Fibroblast of villous mesenchyme (primary cell): ENCODE results near the gene PCBD2. TPM values are rescaled to one million over a fixed set of nuclear protein-coding genes. Genes with fewer than 3 reads are reported as not detected.

Source experiments
- DNase-seq: peaks from one replicate; pipeline ENCODE4 v3.0.0-alpha.2; 2010; ENCODE audit warnings: low read depth
- H3K4me3 ChIP-seq: 2 replicates; pipeline ENCODE4 v1.5.1; 2011; ENCODE audit warnings: low read depth, mild to moderate bottlenecking, low read length
- CTCF ChIP-seq: IDR thresholded peaks from 2 replicates; pipeline ENCODE4 v1.5.1; 2012; ENCODE audit warnings: low read depth, mild to moderate bottlenecking, low read length; ENCODE audit not compliant: insufficient read depth
- total RNA-seq: library from RNA; depleted of rRNA; stranded (reverse); fragments of >200 nt; gene quantifications from 2 replicates; pipeline ENCODE4 v1.2.3, GENCODE V29; 2012

Gene PCBD2
- total RNA-seq, 1 donor, result 4.7 TPM

GRCh38 chr5:135004376-135004775 is 99.4 kb downstream of the PCBD2 start:
- no peak for DNase-seq

GRCh38 chr5:135005076-135005475 is 100.1 kb downstream of the PCBD2 start:
- H3K4me3 ChIP-seq, result no peak overlapping the region
- no peak for DNase-seq
- TF ChIP-seq CTCF, result no peak

More at GRCh38 chr5:135004376-135004775, 99.4 kb downstream of the PCBD2 start:
- no peak overlapping the region for H3K4me3 ChIP-seq
- no peak for TF ChIP-seq CTCF

GRCh38 chr5:135007305-135007704 is 102.4 kb downstream of the PCBD2 start:
- no peak overlapping the region for H3K4me3 ChIP-seq
- no peak for DNase-seq
- no peak for TF ChIP-seq CTCF

- DNase-seq, result no peak
- H3K4me3 ChIP-seq, result no peak overlapping the region
- no peak for TF ChIP-seq CTCF
Measured at GRCh38 chr5:135007749-135008363, 102.9 kb downstream of the PCBD2 start.

- H3K4me3 ChIP-seq, result no peak overlapping the region
- no peak for DNase-seq
- no peak for TF ChIP-seq CTCF
Measured at GRCh38 chr5:135008556-135008955, 103.6 kb downstream of the PCBD2 start.

- no peak overlapping the region for H3K4me3 ChIP-seq
- TF ChIP-seq CTCF, result no peak
Measured at GRCh38 chr5:135008981-135009735, 104.2 kb downstream of the PCBD2 start.

More at GRCh38 chr5:135008981-135009735, 104.2 kb downstream of the PCBD2 start:
- DNase-seq, result no peak
